Activated CD8-positive, alpha-beta T cell treated with anti-CD3 and anti-CD28 coated beads for 36 hours (primary cell): ENCODE data around the gene ACSBG1. TPM values are rescaled to one million over a fixed set of nuclear protein-coding genes. Genes with fewer than 3 reads are reported as not detected.

Source experiments
- ATAC-seq: fragments of 200-7000 bp; cut with Tn5 transposase; one replicate; pipeline ENCODE4 v1.10.0; 2021; ENCODE audit warnings: mild to moderate bottlenecking, moderate library complexity
- CTCF ChIA-PET: fragments of 350-600 bp; sonication (Branson Sonifier 250); formaldehyde crosslinking; loops from one replicate; lab custom pipeline; 2021; ENCODE audit warnings: antibody characterized with exemption; lab: Charles Lee
- POLR2A ChIA-PET: fragments of 350-600 bp; sonication (Branson Sonifier 250); formaldehyde crosslinking; loops from one replicate; lab custom pipeline; 2021; ENCODE audit warnings: antibody characterized with exemption; lab: Charles Lee
- DNase-seq: peaks from one replicate; pipeline ENCODE4 v3.0.0-alpha.2; 2020
- H3K27ac Mint-ChIP-seq: one replicate; pipeline ENCODE4 v1.8.0; 2021; ENCODE audit warnings: mild to moderate bottlenecking, mixed read lengths
- H3K27me3 Mint-ChIP-seq: one replicate; pipeline ENCODE4 v1.8.0; 2021; ENCODE audit warnings: mixed read lengths
- H3K36me3 Mint-ChIP-seq: one replicate; pipeline ENCODE4 v1.8.0; 2021; ENCODE audit warnings: low read depth, mixed read lengths
- H3K4me1 Mint-ChIP-seq: one replicate; pipeline ENCODE4 v1.8.0; 2021; ENCODE audit warnings: low read depth, mixed read lengths
- H3K4me3 Mint-ChIP-seq: one replicate; pipeline ENCODE4 v1.8.0; 2021; ENCODE audit warnings: mild to moderate bottlenecking, moderate library complexity, mixed read lengths
- H3K9me3 Mint-ChIP-seq: one replicate; pipeline ENCODE4 v1.8.0; 2021; ENCODE audit warnings: mixed read lengths
- CTCF ChIP-seq: fragments of 200-600 bp; IDR thresholded peaks from one replicate; pipeline ENCODE4 v1.8.0; 2022; ENCODE audit warnings: antibody characterized with exemption, mild to moderate bottlenecking
- intact Hi-C: fragments of 100-400 bp; cut with micrococcal nuclease; formaldehyde crosslinking; loops from one replicate; pipeline ENCODE4 v1.10.0; 2022
- total RNA-seq, 2 experiments: library from RNA; stranded (reverse); gene quantifications; one replicate each; pipeline ENCODE4 v1.2.3, GENCODE V29; 2021

The ACSBG1 gene
- under 1 TPM in 1 of 2 experiments, not detected in 1; 0.18 TPM for total RNA-seq

GRCh38 chr15:78234515-78235040 is at the start of gene ACSBG1:
TSS of gene ACSBG1 (minus strand) at chr15:78234565. CDS start at chr15:78234501, 64 bp downstream.
- Mint-ChIP-seq H3K27me3 (peaks cover 5% of the 10 kb centered on the region), H3K27ac (no peak within 1 kb of the TSS), H3K36me3 (no peaks in the 10 kb centered on the region), H3K4me1 (peaks cover 14% of the 10 kb centered on the region), H3K4me3 (no peak within 1 kb of the TSS), H3K9me3 (no peaks in the 10 kb centered on the region)
- no peak for TF ChIP-seq CTCF
- CTCF ChIA-PET: no interaction called here
- DNase-seq: peak; percentile 10
- POLR2A ChIA-PET: interaction anchor here (0.8 kb wide), 1 partner anchor 36 kb away, joined by 3 read pairs; no protein-coding TSS in a partner anchor
- intact Hi-C loops: no loop called here
- ATAC-seq: peak; percentile 39

GRCh38 chr15:78282324-78282723 is 48.0 kb upstream of the ACSBG1 start:
- Mint-ChIP-seq H3K9me3 (no peaks in the 10 kb centered on the region), H3K27ac (peak overlapping the region; percentile 9), H3K4me3 (no peak overlapping the region), H3K27me3 (no peaks in the 10 kb centered on the region), H3K4me1 (peaks cover 7% of the 10 kb centered on the region), H3K36me3 (peaks cover 33% of the 10 kb centered on the region)
- POLR2A ChIA-PET: interaction anchor here (0.6 to 1.2 kb wide), 2 partner anchors 16 to 257 kb away, joined by 4 read pairs; no protein-coding TSS in a partner anchor
- DNase-seq: no peak
- no peak for ATAC-seq
- intact Hi-C loops: no loop called here
- no peak for TF ChIP-seq CTCF
- CTCF ChIA-PET: interaction anchor here (1.4 to 2.1 kb wide), 5 partner anchors 10 to 140 kb away, joined by 5 to 6 read pairs (median 6); partner anchors contain the start of gene SKIC8

GRCh38 chr15:78280319-78281072 is 46.1 kb upstream of the ACSBG1 start:
- CTCF ChIA-PET: interaction anchor here (1.6 to 2.1 kb wide), 3 partner anchors 9 to 168 kb away, joined by 3 to 6 read pairs (median 6); no protein-coding TSS in a partner anchor
- peak; percentile 20 for ATAC-seq
- intact Hi-C loops: no loop called here
- no peak for TF ChIP-seq CTCF
- peaks cover 7% of the 10 kb centered on the region for H3K4me1 Mint-ChIP-seq
- peaks cover 31% of the 10 kb centered on the region for H3K36me3 Mint-ChIP-seq
- no peak overlapping the region for H3K4me3 Mint-ChIP-seq
- no peaks in the 10 kb centered on the region for H3K27me3 Mint-ChIP-seq
- DNase-seq: no peak
- no peaks in the 10 kb centered on the region for H3K9me3 Mint-ChIP-seq
- H3K27ac Mint-ChIP-seq: peak overlapping the region; percentile 38
- POLR2A ChIA-PET: interaction anchor here (1.3 to 1.5 kb wide), 2 partner anchors 10 to 15 kb away, joined by 3 to 5 read pairs; no protein-coding TSS in a partner anchor

GRCh38 chr15:78276064-78276943 is 41.9 kb upstream of the ACSBG1 start:
- ChIA-PET CTCF (interaction anchor here (1.1 to 1.5 kb wide), 4 partner anchors 24 to 147 kb away, joined by 3 read pairs; partner anchors contain the start of gene CIB2), POLR2A (interaction anchor here (0.8 to 1.5 kb wide), 2 partner anchors 12 to 22 kb away, joined by 3 to 6 read pairs; partner anchors contain the start of gene DNAJA4)
- DNase-seq: no peak
- no peak for TF ChIP-seq CTCF
- Mint-ChIP-seq H3K4me1 (peaks cover 7% of the 10 kb centered on the region), H3K36me3 (peaks cover 27% of the 10 kb centered on the region), H3K27ac (peak overlapping the region; percentile 48), H3K4me3 (no peak overlapping the region), H3K9me3 (no peaks in the 10 kb centered on the region), H3K27me3 (no peaks in the 10 kb centered on the region)
- no peak for ATAC-seq
- intact Hi-C loops: no loop called here
